ENCODE results near the gene FCRLB.
A peak's percentile ranks its signal among the peaks of the same experiment; 100 is the strongest.
"Not testable (repeated sequence)": the region's sequence is repeated elsewhere in the genome, so short reads cannot be mapped to it uniquely, and the experiment has no call there.

FCRLB gene

GRCh38 chr1:161720956-161721737 is at the start of gene FCRLB:
Gene FCRLB (plus strand): TSS chr1:161721544. CDS start chr1:161722673, 1,129 bp downstream.
- Histone ChIP-seq H3K27ac (peak within 1 kb of the TSS; percentile 38), H3K4me3 (ENCODE audit: low read depth, low read length) (no peak within 1 kb of the TSS), H3K36me3 (replicated peaks) (no peaks in the 10 kb centered on the region), H3K27me3 (replicated peaks) (no peaks in the 10 kb centered on the region)
- no peak for DNase-seq
- TF ChIP-seq CTCF (IDR thresholded peaks at IDR 0.05; ENCODE audit: low read depth, low read length, missing control alignments), result no peak
- in situ Hi-C loops (cut with HindIII; ENCODE audit: low pct_ligation_motif_present, low sequenced_read_pairs), result no loop called here

- DNase-seq; H3K27me3 ChIP-seq (replicated peaks); H3K4me3 ChIP-seq (ENCODE audit: low read depth, low read length); H3K36me3 ChIP-seq (replicated peaks); in situ Hi-C loops (cut with HindIII; ENCODE audit: low pct_ligation_motif_present, low sequenced_read_pairs); H3K27ac ChIP-seq: not testable (repeated sequence)
Measured at GRCh38 chr1:161673437-161673836, 47.9 kb upstream of the FCRLB start.

- in situ Hi-C loops (cut with HindIII; ENCODE audit: low pct_ligation_motif_present, low sequenced_read_pairs); H3K36me3 ChIP-seq (replicated peaks); DNase-seq; H3K27me3 ChIP-seq (replicated peaks); H3K27ac ChIP-seq; H3K4me3 ChIP-seq (ENCODE audit: low read depth, low read length): not testable (repeated sequence)
Measured at GRCh38 chr1:161674447-161674846, 46.9 kb upstream of the FCRLB start.

- H3K36me3 ChIP-seq (replicated peaks); H3K27ac ChIP-seq; DNase-seq; in situ Hi-C loops (cut with HindIII; ENCODE audit: low pct_ligation_motif_present, low sequenced_read_pairs); H3K4me3 ChIP-seq (ENCODE audit: low read depth, low read length); H3K27me3 ChIP-seq (replicated peaks): not testable (repeated sequence)
Measured at GRCh38 chr1:161674908-161675307, 46.4 kb upstream of the FCRLB start.

- no peak for DNase-seq
- H3K27me3 ChIP-seq (replicated peaks), result no peaks in the 10 kb centered on the region
- H3K27ac ChIP-seq, result no peak overlapping the region
- TF ChIP-seq CTCF (IDR thresholded peaks at IDR 0.05; ENCODE audit: low read depth, low read length, missing control alignments), result no peak
- no peak overlapping the region for H3K4me3 ChIP-seq (ENCODE audit: low read depth, low read length)
- in situ Hi-C loops (cut with HindIII; ENCODE audit: low pct_ligation_motif_present, low sequenced_read_pairs), result no loop called here
- no peaks in the 10 kb centered on the region for H3K36me3 ChIP-seq (replicated peaks)
Measured at GRCh38 chr1:161676441-161676840, 44.9 kb upstream of the FCRLB start.

- in situ Hi-C loops (cut with HindIII; ENCODE audit: low pct_ligation_motif_present, low sequenced_read_pairs), result no loop called here
- Histone ChIP-seq H3K4me3 (ENCODE audit: low read depth, low read length) (no peak overlapping the region), H3K27ac (no peak overlapping the region), H3K27me3 (replicated peaks) (no peaks in the 10 kb centered on the region), H3K36me3 (replicated peaks) (no peaks in the 10 kb centered on the region)
- DNase-seq, result no peak
- no peak for TF ChIP-seq CTCF (IDR thresholded peaks at IDR 0.05; ENCODE audit: low read depth, low read length, missing control alignments)
Measured at GRCh38 chr1:161676958-161677689, 44.2 kb upstream of the FCRLB start.

GRCh38 chr1:161678500-161678899 is 42.8 kb upstream of the FCRLB start:
- in situ Hi-C loops (cut with HindIII; ENCODE audit: low pct_ligation_motif_present, low sequenced_read_pairs), result no loop called here
- Histone ChIP-seq H3K27me3 (replicated peaks) (no peaks in the 10 kb centered on the region), H3K27ac (no peak overlapping the region), H3K36me3 (replicated peaks) (no peaks in the 10 kb centered on the region), H3K4me3 (ENCODE audit: low read depth, low read length) (no peak overlapping the region)
- DNase-seq, result no peak
- no peak for TF ChIP-seq CTCF (IDR thresholded peaks at IDR 0.05; ENCODE audit: low read depth, low read length, missing control alignments)
